ENCODE measurements around the gene DCTN3.

DCTN3 gene

GRCh38 chr9:34590381-34591247 is 29.7 kb downstream of the DCTN3 start:
- DNase-seq (ENCODE audit: low spot score) = no peak

- no peak for DNase-seq (ENCODE audit: low spot score)
Observed at GRCh38 chr9:34589636-34590380, 30.5 kb downstream of the DCTN3 start, which contains the start of gene CNTFR. TSS of gene CNTFR (minus strand) at chr9:34589724. CDS start at chr9:34568981, 20,743 bp downstream.

- no peak for DNase-seq (ENCODE audit: low spot score)
Observed at GRCh38 chr9:34588671-34589635, 31.3 kb downstream of the DCTN3 start.

- no peak for DNase-seq (ENCODE audit: low spot score)
Observed at GRCh38 chr9:34587271-34587670, 33.0 kb downstream of the DCTN3 start.

GRCh38 chr9:34585946-34586669 is 34.2 kb downstream of the DCTN3 start:
- DNase-seq (ENCODE audit: low spot score) = no peak

- no peak for DNase-seq (ENCODE audit: low spot score)
Observed at GRCh38 chr9:34584970-34585369, 35.3 kb downstream of the DCTN3 start.

GRCh38 chr9:34582787-34583186 is 37.5 kb downstream of the DCTN3 start:
- no peak for DNase-seq (ENCODE audit: low spot score)

- no peak for DNase-seq (ENCODE audit: low spot score)
Observed at GRCh38 chr9:34581318-34581717, 39.0 kb downstream of the DCTN3 start.

- DNase-seq (ENCODE audit: low spot score) = no peak
Observed at GRCh38 chr9:34580358-34580757, 39.9 kb downstream of the DCTN3 start.

- no peak for DNase-seq (ENCODE audit: low spot score)
Observed at GRCh38 chr9:34579808-34580163, 40.5 kb downstream of the DCTN3 start.

GRCh38 chr9:34579104-34579807 is 41.0 kb downstream of the DCTN3 start:
- no peak for DNase-seq (ENCODE audit: low spot score)

- DNase-seq (ENCODE audit: low spot score) = no peak
Observed at GRCh38 chr9:34578241-34579103, 41.8 kb downstream of the DCTN3 start.

- no peak for DNase-seq (ENCODE audit: low spot score)
Observed at GRCh38 chr9:34577400-34578240, 42.7 kb downstream of the DCTN3 start.

GRCh38 chr9:34576597-34577399 is 43.5 kb downstream of the DCTN3 start:
- no peak for DNase-seq (ENCODE audit: low spot score)

GRCh38 chr9:34575862-34576596 is 44.3 kb downstream of the DCTN3 start:
- no peak for DNase-seq (ENCODE audit: low spot score)

- no peak for DNase-seq (ENCODE audit: low spot score)
Observed at GRCh38 chr9:34575241-34575640, 45.1 kb downstream of the DCTN3 start.

GRCh38 chr9:34574571-34574970 is 45.7 kb downstream of the DCTN3 start:
- DNase-seq (ENCODE audit: low spot score) = no peak

Measured in hematopoietic multipotent progenitor cell treated with erythropoietin and hydrocortisone succinate and interleukin-3 and kit ligand, for 15 days (in vitro differentiated cells).